AG08395 (cell line): Measurements from ENCODE around the gene RALGDS.
"Not testable (repeated sequence)": the region's sequence is repeated elsewhere in the genome, so short reads cannot be mapped to it uniquely, and the experiment has no call there.

Experiments
- DNase-seq: peaks from one replicate; pipeline ENCODE4 v3.0.0; 2012; ENCODE audit warnings: mixed read lengths, low spot score

The RALGDS gene

DNA sequence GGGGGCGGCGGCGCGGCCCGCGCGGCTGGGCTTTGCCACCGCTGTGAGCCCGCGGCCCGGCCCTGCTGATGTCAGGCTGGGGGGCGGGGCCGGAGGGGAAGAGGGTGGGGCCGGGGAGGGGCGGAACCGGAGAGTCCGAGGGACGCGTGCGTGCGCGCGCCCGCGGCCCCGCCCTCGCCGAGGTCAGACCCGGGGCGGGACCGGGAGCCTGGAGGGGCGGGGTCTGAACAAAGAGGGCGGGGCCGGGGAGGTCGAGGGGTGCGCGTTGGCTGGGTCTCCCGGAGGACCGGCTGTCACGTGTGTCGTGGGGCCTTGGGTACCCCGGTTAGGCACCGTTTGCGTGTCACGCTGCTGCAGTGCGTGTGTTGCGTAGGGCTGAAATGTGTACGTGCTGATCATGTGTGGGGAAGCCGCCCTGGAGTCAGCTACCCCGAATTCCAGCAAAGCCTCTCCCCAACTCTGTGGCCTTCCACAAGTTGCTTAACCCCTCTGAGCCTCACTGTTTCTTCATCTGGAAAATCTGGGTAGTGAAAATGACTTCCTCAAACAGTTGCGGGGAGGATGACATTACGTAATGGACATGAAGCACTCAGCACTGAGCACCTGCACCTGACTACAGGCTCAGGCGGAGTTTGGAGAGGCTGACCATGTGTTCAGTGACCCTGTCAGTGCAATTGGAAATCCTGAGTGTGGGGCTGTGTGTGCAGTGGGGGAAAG is at the start of gene RALGDS:
Gene RALGDS (minus strand): TSS at position 43 of the 717 bp plus-strand sequence. CDS start 86 bp downstream, outside the sequence.
- DNase-seq: peak; percentile 98

DNA sequence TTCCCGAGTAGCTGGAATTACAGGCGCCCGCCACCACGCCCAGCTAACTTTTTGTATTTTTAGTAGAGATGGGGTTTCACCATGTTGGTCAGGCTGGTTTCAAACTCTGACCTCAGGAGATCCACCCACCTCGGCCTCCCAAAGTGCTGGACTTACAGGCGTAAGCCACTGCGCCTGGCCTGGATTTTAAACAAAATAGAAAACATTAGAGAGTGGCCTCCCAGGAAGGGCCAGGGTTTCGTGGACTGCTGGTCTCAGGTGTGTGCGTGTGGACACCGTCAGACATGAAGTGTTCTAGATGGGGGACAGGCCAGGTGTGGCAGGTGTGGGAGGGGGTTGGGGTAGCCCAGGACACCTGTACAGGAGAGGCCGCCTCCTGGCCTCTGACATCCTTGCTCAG is 49.7 kb upstream of the RALGDS start:
- no peak for DNase-seq

DNA sequence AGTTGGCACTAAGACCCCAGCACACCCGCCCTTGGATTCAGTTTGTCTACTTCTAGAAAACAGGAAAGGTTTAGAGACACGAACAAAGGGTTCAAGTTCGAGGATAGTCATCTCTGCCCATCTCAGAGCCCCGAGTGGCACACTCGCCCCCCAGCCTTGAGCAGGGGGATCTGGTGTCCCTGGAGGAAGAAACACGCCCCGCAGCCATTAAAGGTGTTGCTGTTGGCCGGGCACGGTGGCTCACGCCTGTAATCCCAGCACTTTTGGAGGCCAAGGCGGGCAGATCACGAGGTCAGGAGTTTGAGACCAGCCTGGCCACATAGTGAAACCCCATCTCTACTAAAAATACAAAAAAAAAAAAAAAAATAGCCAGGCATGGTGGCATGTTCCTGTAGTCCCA is 48.6 kb upstream of the RALGDS start:
- not testable (repeated sequence) for DNase-seq

DNA sequence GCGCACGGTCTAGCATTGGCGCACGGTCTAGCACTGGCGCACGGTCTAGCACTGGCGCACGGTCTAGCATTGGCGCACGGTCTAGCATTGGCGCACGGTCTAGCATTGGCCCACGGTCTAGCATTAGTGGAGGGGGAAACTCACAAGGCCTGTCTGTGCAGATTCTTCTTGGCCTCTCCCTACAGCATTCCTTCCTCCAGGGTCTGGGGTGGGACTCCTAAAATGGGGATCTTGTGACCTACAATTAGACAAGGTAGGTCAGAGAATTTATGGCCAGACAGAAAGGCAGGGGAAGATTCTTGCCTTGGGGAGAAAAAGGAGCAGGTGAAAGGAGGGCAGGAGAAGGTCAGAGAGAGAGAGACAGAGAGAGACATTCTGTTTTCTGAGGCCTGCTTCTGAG is 48.1 kb upstream of the RALGDS start:
- no peak for DNase-seq

DNA sequence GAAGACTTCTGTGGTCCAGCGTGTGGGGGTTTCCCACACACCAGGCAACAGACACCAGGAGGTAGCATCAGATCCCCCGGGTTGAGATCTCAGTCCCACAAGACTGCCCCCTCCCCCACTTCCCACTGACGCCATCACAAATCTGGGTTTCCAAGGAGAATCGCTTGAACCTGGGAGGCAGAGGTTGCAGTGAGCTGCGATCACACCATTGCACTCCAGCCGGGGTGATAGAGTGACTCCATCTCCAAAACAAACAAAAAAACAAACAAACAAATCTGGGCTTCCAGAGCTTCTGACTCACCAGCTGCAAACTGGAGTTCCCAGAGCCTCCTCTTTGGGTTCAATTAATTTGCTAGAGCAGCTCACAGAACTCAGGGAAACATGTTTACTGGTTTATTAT is 47.4 kb upstream of the RALGDS start:
- no peak for DNase-seq

DNA sequence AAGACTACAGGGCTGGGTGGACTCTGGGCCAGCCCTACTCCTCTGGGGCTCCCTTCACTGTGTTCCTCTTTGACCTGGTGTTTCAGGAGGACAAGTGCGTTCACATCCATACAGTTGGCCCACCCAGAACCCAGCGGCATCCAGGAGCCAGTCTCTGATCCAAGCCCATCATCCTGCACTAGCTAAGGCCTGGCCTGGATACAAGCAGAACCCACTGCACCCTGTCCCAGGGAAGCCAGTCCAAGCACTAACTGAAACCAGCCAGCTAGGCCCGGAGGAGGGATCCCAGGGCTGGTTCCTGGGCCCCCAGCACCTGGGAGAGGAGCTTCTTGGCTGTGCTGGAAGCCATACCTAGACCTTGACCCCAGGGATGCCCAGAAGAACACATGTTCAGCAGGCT is 46.7 kb upstream of the RALGDS start:
- no peak for DNase-seq

DNA sequence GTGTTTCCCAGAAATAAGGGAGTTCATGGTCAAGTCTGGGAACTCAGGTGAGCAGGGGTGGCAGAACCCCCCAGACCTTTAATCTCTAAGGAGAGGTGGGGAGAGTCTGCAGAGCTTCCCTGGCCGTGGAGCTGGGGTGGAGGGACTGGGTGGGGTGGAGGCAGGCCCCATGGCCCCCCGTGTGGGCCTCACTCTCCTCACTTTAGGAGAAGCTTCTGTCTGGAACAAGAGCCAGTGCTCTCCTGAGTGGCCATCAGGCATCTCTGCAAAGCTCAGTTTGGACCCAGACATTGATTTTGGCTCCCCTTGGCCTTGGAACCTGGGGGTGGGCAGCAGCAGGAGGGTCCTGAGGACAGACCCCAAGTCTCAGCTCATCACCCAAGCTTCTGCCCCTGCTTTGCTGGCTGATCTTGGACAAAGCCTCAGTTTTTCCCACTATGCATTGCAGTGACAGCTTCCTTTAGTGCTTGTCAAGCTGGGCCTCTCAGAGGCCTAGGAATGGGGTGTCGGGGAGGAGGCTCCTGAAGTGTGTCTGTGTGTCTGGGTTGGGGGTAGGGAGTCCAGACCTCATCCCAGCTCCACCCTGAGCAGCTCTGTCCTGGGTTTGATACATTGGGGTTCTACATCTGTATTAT is 46.2 kb upstream of the RALGDS start:
- no peak for DNase-seq

DNA sequence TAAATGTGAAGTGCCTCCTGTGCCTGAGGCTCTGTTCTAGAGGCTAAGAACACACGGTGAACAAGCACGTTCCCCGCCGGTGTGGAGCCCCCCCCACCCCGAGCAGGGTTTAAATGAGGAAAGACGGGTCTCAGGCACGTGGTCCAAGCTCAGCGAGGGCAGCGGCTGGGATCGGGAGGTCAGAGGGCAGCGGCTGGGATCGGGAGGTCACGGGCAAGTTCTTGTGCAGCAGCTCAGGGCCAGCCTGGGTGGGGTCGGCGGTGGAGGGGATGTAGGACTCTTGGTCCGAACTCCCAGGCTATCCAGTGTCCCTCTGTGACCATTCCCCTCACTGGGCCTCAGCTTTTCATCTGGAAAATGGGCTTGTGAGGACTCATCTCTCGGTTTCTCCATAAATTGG is 45.4 kb upstream of the RALGDS start:
- DNase-seq: no peak

DNA sequence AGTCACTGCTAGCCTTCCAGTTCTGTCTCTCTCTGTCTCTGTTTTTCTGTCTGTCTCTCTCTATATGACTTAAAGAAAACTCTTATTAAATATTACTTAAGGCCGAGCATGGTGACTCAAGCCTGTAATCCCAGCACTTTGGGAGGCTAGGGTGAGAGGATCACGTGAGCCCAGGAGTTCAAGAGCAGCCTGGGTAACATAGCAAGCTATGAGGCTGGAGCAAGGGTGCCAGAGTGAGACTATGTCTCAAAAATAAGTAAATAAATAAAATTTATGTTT is 44.4 kb upstream of the RALGDS start:
- no peak for DNase-seq

DNA sequence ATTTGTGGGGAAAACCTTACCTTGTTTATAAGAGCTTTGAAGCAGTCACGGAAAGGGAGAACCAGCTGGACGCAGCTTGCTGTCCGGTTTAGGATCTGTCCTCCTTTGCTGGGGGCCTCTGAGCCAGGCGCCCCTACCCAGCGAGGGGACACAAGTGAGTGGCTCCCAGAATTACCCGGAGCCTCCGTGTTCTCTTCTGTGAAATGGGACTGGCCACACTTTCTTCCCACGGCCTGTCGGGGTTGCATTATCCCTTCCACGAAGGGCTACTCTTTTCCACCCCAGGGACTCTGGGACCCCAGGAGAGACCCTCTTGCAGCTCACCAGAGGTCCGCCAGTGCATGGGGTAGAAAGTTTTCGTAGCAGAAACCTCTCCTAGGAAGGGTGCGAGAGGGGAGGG is 43.2 kb upstream of the RALGDS start:
- no peak for DNase-seq

DNA sequence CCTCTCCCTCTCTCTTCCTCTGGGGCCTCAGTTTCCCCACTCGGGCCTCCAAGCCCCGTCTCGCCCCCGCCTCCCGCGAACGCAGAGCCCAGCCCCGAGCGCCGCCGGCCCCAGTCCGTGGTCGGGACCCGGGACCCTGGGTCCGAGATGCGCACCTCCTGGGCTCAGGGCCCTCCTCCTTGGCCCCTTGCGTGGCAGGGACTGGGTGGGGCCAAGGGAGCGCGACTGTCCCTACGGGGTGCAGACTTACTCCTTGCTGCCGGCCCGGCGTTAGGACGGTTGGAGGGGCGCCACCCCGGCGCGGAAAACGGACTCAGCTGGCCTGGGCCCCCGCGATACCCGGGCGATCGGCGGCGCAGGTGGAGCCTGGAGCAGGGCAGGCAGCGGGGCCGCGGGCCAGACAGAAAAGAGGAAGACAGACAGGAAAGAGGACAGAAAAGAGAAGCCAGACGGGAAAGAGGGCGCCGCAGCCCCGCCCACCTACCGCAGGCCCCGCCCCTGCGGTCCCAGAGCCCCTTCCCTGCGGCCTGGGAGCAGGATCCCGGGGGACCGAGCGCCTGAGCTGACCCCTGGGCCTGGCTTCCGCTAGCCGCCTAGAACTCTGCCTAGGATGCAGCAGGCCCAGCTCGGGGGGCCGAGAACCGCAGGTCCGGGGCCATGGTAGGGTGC is 42.6 kb upstream of the RALGDS start, which contains the start of gene GBGT1:
Gene GBGT1 (minus strand): TSS at position 411 of the 669 bp plus-strand sequence. CDS start 1,502 bp downstream, outside the sequence.
- peak; percentile 72 for DNase-seq

DNA sequence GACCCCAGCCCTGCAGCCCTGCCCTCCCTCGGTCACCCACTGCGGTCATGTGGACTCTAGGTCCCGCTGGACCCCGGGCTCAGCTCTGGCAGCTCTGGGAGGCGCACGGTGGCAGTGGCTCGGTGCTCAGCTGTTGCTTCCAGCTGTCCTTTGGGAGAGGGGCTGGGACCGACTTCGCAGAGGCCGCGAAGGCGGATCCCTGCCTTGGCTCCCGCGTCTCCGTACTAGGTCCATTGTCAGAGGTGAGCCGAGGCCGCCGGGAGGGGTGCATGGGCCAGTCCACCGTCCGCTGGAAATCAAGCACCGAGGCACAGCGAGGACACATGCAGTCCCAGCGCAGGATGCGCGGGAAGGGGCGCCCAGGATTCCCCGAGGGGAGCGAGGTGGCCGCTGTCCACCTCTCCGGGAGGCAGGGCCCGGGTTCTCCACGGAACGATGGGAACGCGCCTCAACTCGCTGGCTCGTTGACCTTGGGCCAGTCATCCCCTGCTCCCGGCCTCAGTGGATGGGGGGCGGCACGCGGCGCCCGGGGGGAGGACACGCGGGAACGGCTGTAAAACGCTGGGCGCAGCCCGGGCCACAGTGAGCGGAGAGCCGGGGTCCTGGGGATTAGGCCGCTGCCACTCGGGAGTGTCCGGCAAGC is 41.9 kb upstream of the RALGDS start:
- no peak for DNase-seq

DNA sequence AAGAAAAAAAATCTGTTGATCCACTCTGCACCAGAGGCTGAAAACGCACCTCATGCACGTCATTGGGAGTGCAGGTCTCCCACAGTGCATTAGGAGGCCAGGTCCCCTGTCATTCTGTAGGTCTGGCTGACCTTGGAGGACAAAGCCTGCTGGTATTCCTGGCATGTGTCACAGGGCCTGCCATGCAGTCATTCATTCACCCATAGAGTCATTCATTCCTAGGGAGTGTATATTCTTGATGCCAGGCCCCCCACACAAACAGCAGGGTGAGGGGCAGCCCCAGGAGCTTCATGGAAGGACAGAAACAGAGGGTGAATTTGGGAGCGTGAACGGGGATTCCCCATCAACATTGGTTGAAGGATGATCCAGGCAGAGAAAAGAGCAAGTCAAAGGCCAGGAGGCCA is 40.5 kb upstream of the RALGDS start:
- no peak for DNase-seq

DNA sequence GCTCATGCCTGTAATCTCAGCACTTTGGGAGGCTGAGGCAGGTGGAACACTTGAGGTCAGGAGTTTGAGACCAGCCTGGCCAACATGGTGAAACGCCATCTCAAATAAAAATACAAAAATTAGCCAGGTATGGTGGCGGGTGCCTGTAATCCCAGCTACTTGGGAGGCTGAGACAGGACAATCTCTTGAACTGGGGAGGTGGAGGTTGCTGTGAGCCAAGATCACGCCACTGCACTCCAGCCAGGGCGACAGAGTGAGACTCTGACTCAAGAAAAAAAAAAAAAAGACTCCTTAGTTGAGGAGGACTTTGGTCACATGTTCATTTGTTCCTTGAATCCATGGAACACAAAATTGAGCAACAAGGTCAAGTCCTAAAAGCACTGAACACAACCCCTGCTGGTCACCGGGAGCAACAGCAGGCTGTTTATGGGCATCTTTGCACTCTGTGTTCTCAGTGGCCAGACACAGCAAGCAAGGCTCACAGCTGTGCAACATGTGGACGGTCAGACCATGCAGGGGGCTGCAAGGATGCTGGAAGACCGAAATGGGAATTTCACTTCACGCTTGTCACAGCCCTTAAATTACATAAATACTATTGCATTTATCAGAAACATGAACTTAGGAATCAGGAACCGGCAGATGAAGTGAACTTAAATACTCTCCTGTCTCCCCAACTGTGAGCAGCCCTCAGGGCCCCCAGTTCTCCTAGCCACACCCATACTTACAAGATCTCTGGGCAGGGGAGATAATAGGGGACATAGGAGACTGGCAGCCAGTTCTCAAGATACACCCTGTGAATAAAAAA is 39.9 kb upstream of the RALGDS start:
- peak; percentile 90 for DNase-seq

DNA sequence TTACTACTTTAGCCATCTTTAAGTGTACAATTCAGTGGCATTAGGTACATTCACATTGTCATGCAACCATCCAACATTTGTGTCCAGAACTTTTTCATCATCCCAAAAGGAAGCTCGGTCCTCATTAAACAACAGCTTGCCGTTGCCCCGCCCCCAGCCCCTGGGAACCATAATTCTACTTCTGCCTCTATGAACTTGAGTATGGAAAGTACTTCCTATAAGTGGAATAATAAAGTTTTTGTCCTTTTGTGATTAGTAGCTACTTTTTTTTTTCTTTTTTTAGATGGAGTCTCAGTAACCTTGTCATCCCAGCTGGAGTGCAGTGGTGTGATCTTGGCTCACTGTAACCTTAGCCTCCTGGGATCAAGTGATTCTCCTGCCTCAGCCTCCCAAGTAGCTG is 37.7 kb upstream of the RALGDS start:
- DNase-seq: no peak

DNA sequence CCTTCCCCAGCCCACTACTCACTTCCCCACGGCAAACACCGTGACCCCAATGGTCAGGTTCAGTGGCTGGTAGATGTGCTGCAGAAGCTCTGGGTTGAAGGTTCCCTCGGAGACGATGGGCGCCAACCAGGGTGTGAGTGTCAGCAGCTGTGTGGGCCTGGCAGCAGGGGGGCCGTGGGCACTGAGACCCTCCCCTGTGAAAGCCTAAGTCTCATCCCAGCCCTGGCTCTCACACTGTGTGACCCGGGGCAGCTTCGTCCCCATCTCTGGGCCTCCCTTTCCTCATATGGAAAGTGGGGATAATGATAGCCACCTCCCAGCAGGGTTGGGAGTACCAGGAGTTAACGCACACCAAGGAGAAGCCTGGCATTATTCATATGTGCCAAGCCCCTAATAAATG is 34.1 kb upstream of the RALGDS start:
- no peak for DNase-seq

DNA sequence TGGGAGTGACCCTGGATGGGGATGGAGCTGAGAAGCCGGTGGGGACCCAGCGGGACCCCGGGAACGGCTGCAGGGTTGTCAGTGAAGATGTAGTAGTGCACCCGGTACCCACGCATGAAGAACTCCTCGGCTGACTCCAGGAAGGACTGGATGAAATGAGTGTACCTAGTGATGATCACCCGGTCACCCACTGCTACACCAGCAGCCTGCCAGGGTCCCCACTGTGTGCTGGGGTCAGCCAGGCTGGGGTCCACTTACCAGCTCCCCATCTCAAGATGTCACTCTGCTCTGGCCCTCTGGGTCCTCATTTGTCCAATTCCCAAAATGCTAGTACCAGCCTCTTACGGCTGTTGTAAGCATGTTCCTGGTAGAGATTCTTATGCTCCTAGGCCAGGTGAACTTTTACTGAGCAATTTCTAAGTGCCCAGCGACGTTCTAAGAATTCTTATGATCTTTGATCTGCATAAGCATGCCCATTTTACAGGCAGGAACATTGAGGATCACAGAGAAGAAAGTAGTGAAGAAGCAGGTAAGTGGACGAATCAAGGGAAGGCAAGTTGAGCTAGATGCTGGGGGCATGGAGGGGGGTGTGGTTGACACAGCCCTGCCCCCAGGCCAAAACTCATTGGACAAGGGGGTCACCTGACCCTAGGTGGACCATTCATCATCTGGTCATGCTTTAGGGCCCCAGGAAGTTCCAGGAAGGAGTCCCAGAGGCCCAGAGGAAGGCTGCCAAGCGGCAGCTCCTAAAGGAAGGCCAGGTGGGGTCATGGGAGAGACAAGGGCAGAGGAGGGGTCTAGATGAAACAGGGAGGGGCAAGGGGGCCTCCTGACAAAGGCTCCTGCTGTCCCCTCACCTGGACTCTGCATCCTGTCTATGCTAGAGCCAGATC is 33.3 kb upstream of the RALGDS start:
- DNase-seq: no peak

DNA sequence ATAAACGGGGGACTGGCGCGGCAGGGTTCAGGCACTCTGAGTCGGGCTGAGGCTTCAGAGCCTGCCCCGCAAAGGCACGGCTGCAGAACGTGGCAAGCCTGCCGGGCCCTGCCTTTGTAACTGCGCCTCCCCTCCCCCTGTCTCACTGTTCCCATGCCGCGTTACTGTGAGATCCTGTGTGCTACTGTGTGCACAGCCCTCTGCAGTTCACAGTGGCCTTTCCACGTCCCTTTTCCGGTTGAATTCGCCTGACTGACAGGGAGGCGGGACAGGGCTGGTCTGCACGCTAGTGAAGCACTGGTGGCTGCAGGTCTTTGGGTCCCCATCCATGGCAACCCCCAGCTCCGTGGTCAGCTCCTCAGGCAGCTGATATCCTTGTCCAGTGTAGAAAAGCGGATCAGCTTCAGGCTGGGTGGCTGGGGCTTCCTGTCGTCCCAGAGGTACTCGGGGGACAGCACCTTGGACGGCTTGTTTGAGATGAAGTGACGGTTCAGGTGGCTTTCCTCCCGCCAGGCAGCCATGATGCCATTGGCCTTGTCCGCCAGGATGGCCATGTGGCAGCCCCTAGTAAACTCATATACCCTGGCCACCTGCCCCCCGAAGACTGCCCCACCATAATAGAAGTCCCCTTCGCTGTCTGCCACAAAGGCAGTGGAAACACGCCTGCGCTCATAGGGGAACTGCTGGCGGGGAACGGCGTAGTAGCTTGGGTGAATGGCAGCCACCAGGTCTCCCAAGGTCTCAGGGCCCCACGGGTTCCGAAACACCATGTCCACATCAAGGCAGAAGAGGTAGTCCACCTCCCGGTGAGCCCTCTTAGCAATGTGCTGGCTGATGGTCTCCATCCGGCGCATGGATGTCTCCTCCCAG is 32.4 kb upstream of the RALGDS start:
- no peak for DNase-seq

DNA sequence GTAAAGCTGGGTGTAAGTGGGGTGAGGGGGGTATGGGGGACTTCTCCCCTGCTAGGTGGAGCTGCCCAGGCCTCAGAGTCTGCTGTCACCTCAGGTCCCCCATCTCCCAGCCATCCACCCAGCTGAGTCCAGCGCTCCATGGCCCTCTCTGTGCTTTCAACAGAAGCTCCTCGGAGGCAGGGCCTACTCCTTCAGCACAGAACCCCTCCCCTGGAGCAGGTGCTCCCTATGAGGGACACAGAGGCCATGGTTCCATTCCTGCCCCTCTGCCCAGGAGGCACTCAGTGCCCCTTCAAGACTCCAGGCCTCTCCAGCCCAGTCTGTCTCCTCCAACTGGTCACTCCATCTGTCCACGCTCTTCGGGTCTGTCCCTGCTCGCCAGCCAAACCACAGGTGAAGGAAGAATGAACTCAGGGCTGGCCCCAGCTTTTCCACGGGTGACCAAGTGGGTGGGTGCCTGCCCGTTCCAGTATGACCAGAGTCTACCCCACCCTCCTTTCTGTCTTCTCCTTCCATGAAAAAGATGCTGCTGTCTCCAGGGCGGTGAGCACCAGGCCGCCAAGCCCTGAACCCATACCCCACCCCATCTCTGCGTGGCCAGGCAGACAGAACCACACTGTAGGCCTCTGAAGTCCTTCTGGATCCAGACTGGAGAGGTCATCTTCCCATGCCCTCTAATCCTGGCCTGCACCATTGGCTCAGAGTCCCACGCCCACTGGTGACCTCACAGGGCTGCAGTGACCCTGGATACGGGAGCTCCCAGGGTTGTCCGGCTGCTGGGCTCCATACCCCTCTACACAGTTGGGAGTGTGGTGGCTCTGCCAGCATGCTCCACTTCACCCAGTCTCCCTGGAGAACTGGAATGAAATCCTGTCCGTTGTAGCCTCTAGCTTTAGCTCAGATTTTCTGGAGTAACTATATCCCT is 30.8 kb upstream of the RALGDS start:
- DNase-seq: no peak
